CD4-positive, alpha-beta T cell (primary cell): Measurements from ENCODE around the gene CSTF1. TPM values are rescaled to one million over a fixed set of nuclear protein-coding genes. Genes with fewer than 3 reads are reported as not detected.
"Not testable (repeated sequence)": the region's sequence is repeated elsewhere in the genome, so short reads cannot be mapped to it uniquely, and the experiment has no call there.

Experiments used
- ATAC-seq: fragments of 200-7000 bp; cut with Tn5 transposase; one replicate; pipeline ENCODE4 v1.10.0; 2022; ENCODE audit warnings: mild to moderate bottlenecking; ENCODE audit not compliant: poor library complexity
- CTCF ChIA-PET: fragments of 350-600 bp; sonication (Branson Sonifier 250); formaldehyde crosslinking; loops from one replicate; lab custom pipeline; 2021; ENCODE audit warnings: antibody characterized with exemption, inconsistent platforms; lab: Charles Lee
- POLR2A ChIA-PET: fragments of 350-600 bp; sonication (Branson Sonifier 250); formaldehyde crosslinking; loops from one replicate; lab custom pipeline; 2021; ENCODE audit warnings: antibody characterized with exemption, inconsistent platforms; lab: Charles Lee
- DNase-seq, 14 experiments: peaks; one replicate each; pipeline ENCODE4 v3.0.0-alpha.2; 2013 to 2020; ENCODE audit warnings: mixed read lengths in 2 of 14
- H3K27ac ChIP-seq, 2 donors: one replicate each; pipeline versions ENCODE4 v1.5.1 to v1.7.0; 2013; ENCODE audit warnings: low read length in 2 of 2, low read depth in 1 of 2, mild to moderate bottlenecking in 1 of 2
- H3K27me3 ChIP-seq, 2 experiments: 1 replicate in 1 of 2; 2 replicates in 1 of 2; pipeline versions ENCODE4 v1.6.1 to v1.7.0; 2013; ENCODE audit warnings: low read length in 2 of 2, control low read depth in 1 of 2, mild to moderate bottlenecking in 1 of 2, moderate library complexity in 1 of 2; ENCODE audit not compliant: insufficient read depth in 2 of 2, control insufficient read depth in 1 of 2
- H3K36me3 ChIP-seq: one replicate; pipeline ENCODE4 v1.6.1; 2013; ENCODE audit warnings: low read length, control low read depth; ENCODE audit not compliant: insufficient read depth
- H3K4me1 ChIP-seq: one replicate; pipeline ENCODE4 v1.6.1; 2013; ENCODE audit warnings: low read length, control low read depth; ENCODE audit not compliant: insufficient read depth
- H3K4me3 ChIP-seq: one replicate; pipeline ENCODE4 v1.5.1; 2013; ENCODE audit warnings: mild to moderate bottlenecking, low read length, moderate library complexity
- H3K9me3 ChIP-seq, 2 experiments: 1 replicate in 1 of 2; 2 replicates in 1 of 2; pipeline versions ENCODE4 v1.6.1 to v1.7.0; 2013; ENCODE audit warnings: low read length in 2 of 2, mild to moderate bottlenecking in 2 of 2, control low read depth in 1 of 2, moderate library complexity in 1 of 2; ENCODE audit not compliant: control insufficient read depth in 1 of 2, insufficient read depth in 1 of 2
- H3K27ac Mint-ChIP-seq: one replicate; pipeline ENCODE4 v1.8.0; 2020; ENCODE audit warnings: mixed read lengths
- H3K27me3 Mint-ChIP-seq: one replicate; pipeline ENCODE4 v1.8.0; 2021; ENCODE audit warnings: mixed read lengths
- H3K36me3 Mint-ChIP-seq: one replicate; pipeline ENCODE4 v1.8.0; 2021; ENCODE audit warnings: low read depth, mixed read lengths
- H3K4me1 Mint-ChIP-seq: one replicate; pipeline ENCODE4 v1.8.0; 2021; ENCODE audit warnings: low read depth, mixed read lengths
- H3K4me3 Mint-ChIP-seq: one replicate; pipeline ENCODE4 v1.8.0; 2020; ENCODE audit warnings: mild to moderate bottlenecking, mixed read lengths
- H3K9me3 Mint-ChIP-seq: one replicate; pipeline ENCODE4 v1.8.0; 2020; ENCODE audit warnings: mixed read lengths
- intact Hi-C, 2 experiments: fragments of 100-400 bp; cut with DNase I in 1 of 2; cut with micrococcal nuclease in 1 of 2; formaldehyde crosslinking; loops; one replicate each; pipeline versions ENCODE4 v1.15.1 to v1.9.0; 2023 to 2025; cut with DNase I, micrococcal nuclease
- total RNA-seq, 174 experiments: library from RNA in 2 of 174; stranded (reverse) in 2 of 174; gene quantifications; one replicate each; pipeline ENCODE4 v1.2.3 and lab custom pipeline; 2021 to 2026
- TF ChIP-seq, protein P1 (sequence below): fragments of 200-600 bp; IDR thresholded peaks from one replicate; pipeline ENCODE4 v1.8.0; 2022; ENCODE audit warnings: antibody characterized with exemption, mild to moderate bottlenecking

The CSTF1 gene
- total RNA-seq, 2 experiments from 2014 or later, result 20.7 to 21.8 TPM

DNA sequence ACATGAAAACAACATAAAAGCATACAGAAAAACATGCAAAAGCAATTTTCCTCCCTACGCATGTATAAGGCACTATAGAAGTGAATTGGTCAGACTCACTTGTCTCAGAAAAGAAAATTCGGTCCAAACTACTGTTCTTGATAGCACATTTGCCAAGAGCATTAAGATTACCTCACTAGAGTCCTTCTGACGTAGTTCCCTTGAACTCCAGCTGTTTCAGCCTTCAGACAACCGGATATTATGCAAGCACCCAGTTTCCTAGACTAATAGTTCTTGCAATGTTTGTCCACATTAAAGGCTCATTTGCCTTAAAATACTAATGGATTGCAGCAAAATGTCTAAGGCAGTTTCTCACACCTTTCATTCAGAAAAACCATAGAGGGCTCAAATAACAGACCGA is 17.1 kb downstream of the CSTF1 start:
- no peaks in the 10 kb centered on the region for H3K27me3 ChIP-seq
- CTCF ChIA-PET, result interaction anchor here (0.6 kb wide), 1 partner anchor 22 kb away, joined by 4 read pairs; no protein-coding TSS in a partner anchor
- DNase-seq (peak in 2 of 14 experiments; percentile 44 to 47), ATAC-seq (no peak)
- Mint-ChIP-seq H3K4me3 (no peak overlapping the region), H3K4me1 (peaks cover 41% of the 10 kb centered on the region), H3K27ac (peak overlapping the region; percentile 84), H3K36me3 (peaks cover 60% of the 10 kb centered on the region), H3K9me3 (no peaks in the 10 kb centered on the region), H3K27me3 (no peaks in the 10 kb centered on the region)
- H3K27ac ChIP-seq, result no peak overlapping the region
- peaks cover 28% of the 10 kb centered on the region for H3K4me1 ChIP-seq
- no peak overlapping the region for H3K4me3 ChIP-seq
- H3K9me3 ChIP-seq, result no peaks in the 10 kb centered on the region
- intact Hi-C loops, result no loop called here
- H3K36me3 ChIP-seq, result peaks cover 33% of the 10 kb centered on the region
- POLR2A ChIA-PET, result interaction anchor here (1.4 kb wide), 1 partner anchor 17 kb away, joined by 6 read pairs; the partner anchor contains the start of genes AURKA and CSTF1
- TF ChIP-seq, protein P1, sequence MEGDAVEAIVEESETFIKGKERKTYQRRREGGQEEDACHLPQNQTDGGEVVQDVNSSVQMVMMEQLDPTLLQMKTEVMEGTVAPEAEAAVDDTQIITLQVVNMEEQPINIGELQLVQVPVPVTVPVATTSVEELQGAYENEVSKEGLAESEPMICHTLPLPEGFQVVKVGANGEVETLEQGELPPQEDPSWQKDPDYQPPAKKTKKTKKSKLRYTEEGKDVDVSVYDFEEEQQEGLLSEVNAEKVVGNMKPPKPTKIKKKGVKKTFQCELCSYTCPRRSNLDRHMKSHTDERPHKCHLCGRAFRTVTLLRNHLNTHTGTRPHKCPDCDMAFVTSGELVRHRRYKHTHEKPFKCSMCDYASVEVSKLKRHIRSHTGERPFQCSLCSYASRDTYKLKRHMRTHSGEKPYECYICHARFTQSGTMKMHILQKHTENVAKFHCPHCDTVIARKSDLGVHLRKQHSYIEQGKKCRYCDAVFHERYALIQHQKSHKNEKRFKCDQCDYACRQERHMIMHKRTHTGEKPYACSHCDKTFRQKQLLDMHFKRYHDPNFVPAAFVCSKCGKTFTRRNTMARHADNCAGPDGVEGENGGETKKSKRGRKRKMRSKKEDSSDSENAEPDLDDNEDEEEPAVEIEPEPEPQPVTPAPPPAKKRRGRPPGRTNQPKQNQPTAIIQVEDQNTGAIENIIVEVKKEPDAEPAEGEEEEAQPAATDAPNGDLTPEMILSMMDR, result no peak

DNA sequence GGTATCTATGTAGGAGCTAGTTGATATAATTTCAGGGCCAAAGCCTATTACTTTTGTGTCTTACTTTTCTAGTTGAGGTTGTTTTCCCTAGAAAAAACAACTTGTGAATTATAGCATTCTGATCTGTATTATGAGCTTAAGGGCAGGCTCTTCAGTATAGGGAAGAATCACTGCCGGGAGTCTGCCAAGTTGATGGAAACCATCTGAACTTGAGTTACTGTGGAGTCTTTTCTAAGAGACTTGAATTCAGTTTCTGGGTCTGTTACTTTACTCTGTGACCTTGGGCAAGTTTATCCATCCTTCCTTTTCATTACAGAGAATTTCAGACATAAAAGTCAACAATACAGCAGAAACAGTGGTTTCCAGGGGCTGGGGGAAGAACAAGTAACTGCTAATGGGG is 17.5 kb downstream of the CSTF1 start:
- Mint-ChIP-seq H3K4me3 (peak overlapping the region; percentile 26), H3K36me3 (peaks cover 58% of the 10 kb centered on the region), H3K27me3 (no peaks in the 10 kb centered on the region), H3K27ac (peak overlapping the region; percentile 84), H3K4me1 (peaks cover 45% of the 10 kb centered on the region), H3K9me3 (no peaks in the 10 kb centered on the region)
- POLR2A ChIA-PET, result interaction anchor here (1.4 kb wide), 1 partner anchor 18 kb away, joined by 6 read pairs; the partner anchor contains the start of genes AURKA and CSTF1
- H3K36me3 ChIP-seq, result peaks cover 31% of the 10 kb centered on the region
- intact Hi-C loops, result no loop called here
- H3K9me3 ChIP-seq, result no peaks in the 10 kb centered on the region
- H3K4me3 ChIP-seq, result no peak overlapping the region
- TF ChIP-seq, protein P1, result no peak
- no peak overlapping the region for H3K27ac ChIP-seq
- DNase-seq, result no peak
- ATAC-seq, result no peak
- peaks cover 32% of the 10 kb centered on the region for H3K4me1 ChIP-seq
- CTCF ChIA-PET, result no interaction called here
- H3K27me3 ChIP-seq, result no peaks in the 10 kb centered on the region

DNA sequence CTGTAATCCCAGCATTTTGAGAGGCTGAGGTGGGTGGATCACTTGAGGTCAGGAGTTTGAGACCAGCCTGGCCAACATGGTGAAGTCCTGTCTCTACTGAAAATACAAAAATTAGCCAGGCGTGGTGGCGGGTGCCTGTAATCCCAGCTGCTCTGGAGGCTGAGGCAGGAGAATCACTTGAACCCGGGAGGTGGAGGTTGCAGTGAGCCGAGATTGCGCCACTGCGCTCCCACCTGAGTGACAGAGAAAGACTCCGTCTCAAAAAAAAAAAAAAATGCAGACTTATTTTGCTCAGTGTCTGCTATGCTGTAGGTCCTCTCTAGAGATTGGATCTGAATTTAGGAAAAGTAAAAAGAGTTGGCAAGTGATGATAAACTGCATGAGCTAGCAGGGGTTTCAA is 18.8 kb downstream of the CSTF1 start:
- H3K9me3 ChIP-seq, H3K27me3 ChIP-seq, DNase-seq, intact Hi-C loops, ATAC-seq, H3K27me3 Mint-ChIP-seq, H3K9me3 Mint-ChIP-seq: not testable (repeated sequence)
- Mint-ChIP-seq H3K4me3 (peak overlapping the region; percentile 95), H3K27ac (peak overlapping the region; percentile 91), H3K36me3 (peaks cover 47% of the 10 kb centered on the region), H3K4me1 (peaks cover 53% of the 10 kb centered on the region)
- Histone ChIP-seq H3K4me1 (peaks cover 45% of the 10 kb centered on the region), H3K27ac (peak overlapping the region; percentile 50 to 79), H3K4me3 (peak overlapping the region; percentile 62), H3K36me3 (peaks cover 17% of the 10 kb centered on the region)
- POLR2A ChIA-PET, result interaction anchor here (0.6 to 3.8 kb wide), 20 partner anchors 7 to 78 kb away, joined by 3 to 45 read pairs (median 6); partner anchors contain the start of genes AURKA, CSTF1, FAM210B and RTF2
- CTCF ChIA-PET, result interaction anchor here (1.6 to 1.9 kb wide), 3 partner anchors 14 to 57 kb away, joined by 3 to 6 read pairs (median 5); partner anchors contain the start of gene RTF2
